ENCODE data around the gene PRR16.

PRR16 gene

GRCh38 chr5:120734033-120734432, 269.9 kb downstream of the PRR16 start:
- DNase-seq (ENCODE audit: low read depth, low spot score) = no peak

- no peak for DNase-seq (ENCODE audit: low read depth, low spot score)
Observed at GRCh38 chr5:120735076-120735475, 271.0 kb downstream of the PRR16 start.

All from activated CD4-positive, CD25-positive, alpha-beta regulatory T cell treated with anti-CD3 and anti-CD28 coated beads, Interleukin-2, amount 50 U/mL, for 16 hours (primary cell).